ENCODE measurements around the gene FNIP1.

DNA sequence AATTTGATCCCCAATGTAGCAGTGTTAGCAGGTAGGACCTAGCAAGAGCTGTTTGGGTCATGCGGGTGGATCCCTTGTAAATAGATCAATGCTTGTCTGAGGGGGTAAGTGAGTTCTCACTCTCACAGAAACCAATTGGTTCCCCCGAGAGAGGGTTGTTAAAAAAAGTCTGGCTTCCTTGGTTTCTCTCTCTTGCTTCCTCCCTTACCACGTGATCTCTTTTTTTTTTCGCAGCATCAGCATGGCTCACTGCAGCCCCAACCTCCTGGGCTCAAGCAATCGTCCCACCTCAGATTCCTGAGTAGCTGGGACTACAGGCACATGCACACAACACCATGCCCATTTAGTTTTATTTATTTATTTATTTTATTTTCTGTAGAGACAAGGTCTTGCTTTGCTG is 188.2 kb downstream of the FNIP1 start:
- no peak for TF ChIP-seq FOXM1 (IDR thresholded peaks at IDR 0.05; ENCODE audit: low read depth)
- TF ChIP-seq, protein P1, sequence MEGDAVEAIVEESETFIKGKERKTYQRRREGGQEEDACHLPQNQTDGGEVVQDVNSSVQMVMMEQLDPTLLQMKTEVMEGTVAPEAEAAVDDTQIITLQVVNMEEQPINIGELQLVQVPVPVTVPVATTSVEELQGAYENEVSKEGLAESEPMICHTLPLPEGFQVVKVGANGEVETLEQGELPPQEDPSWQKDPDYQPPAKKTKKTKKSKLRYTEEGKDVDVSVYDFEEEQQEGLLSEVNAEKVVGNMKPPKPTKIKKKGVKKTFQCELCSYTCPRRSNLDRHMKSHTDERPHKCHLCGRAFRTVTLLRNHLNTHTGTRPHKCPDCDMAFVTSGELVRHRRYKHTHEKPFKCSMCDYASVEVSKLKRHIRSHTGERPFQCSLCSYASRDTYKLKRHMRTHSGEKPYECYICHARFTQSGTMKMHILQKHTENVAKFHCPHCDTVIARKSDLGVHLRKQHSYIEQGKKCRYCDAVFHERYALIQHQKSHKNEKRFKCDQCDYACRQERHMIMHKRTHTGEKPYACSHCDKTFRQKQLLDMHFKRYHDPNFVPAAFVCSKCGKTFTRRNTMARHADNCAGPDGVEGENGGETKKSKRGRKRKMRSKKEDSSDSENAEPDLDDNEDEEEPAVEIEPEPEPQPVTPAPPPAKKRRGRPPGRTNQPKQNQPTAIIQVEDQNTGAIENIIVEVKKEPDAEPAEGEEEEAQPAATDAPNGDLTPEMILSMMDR (IDR thresholded peaks at IDR 0.05): no peak
- no peak for TF ChIP-seq SIN3A (IDR thresholded peaks at IDR 0.05; ENCODE audit: borderline replicate concordance, low read depth, low read length)
- no peak for TF ChIP-seq TAF1 (IDR thresholded peaks at IDR 0.05; ENCODE audit: borderline replicate concordance, low read depth, low read length)
